SH-SY5Y (cell line): Measurements from ENCODE around the gene CACNB1.

Source experiments
- GATA2 ChIP-seq: IDR thresholded peaks from 2 replicates; pipeline ENCODE4 v1.6.1; 2011; ENCODE audit warnings: mild to moderate bottlenecking, low read depth, low read length
- GATA3 ChIP-seq: IDR thresholded peaks from 2 replicates; pipeline ENCODE4 v1.6.1; 2011; ENCODE audit warnings: low read depth, mild to moderate bottlenecking, low read length, moderate library complexity

GRCh38 chr17:39221572-39221971, 24.1 kb upstream of the CACNB1 start:
- no peak for TF ChIP-seq GATA3
- no peak for TF ChIP-seq GATA2
